Uterus (tissue), 2 donors: ENCODE measurements around the gene HOMER1.

Source experiments
- CTCF ChIP-seq, 4 experiments: fragments of 200-600 bp in 2 of 4; fragments of 450-650 bp in 2 of 4; sonication (generic) in 2 of 4; IDR thresholded peaks; one replicate each; pipeline ENCODE4 v1.5.1; 2016 to 2019; ENCODE audit warnings: antibody characterized with exemption in 4 of 4, mild to moderate bottlenecking in 2 of 4, moderate library complexity in 1 of 4
- POLR2A ChIP-seq, 2 donors: fragments of 450-650 bp; IDR thresholded peaks; one replicate each; pipeline ENCODE4 v1.6.1; 2016; ENCODE audit warnings: antibody characterized with exemption in 2 of 2, mild to moderate bottlenecking in 1 of 2, moderate library complexity in 1 of 2

GRCh38 chr5:79357398-79357797 is 156.5 kb downstream of the HOMER1 start:
- TF ChIP-seq POLR2A (IDR thresholded peaks at IDR 0.05) (no peak), CTCF (IDR thresholded peaks at IDR 0.05) (no peak)
